HG02970 (cell line): ENCODE results near the gene NOL8.

Source experiments
- ATAC-seq: cut with Tn5 transposase; IDR thresholded peaks from one replicate; pipeline ENCODE4 v1.9.1; 2021; ENCODE audit warnings: mild to moderate bottlenecking, moderate library complexity, moderate number of reproducible peaks; ENCODE audit not compliant: unreplicated experiment, low FRiP score

NOL8 gene

GRCh38 chr9:92325269-92325990 lies at the start of gene NOL8, which contains the start of gene CENPP:
Gene NOL8, minus strand, starts transcription at chr9:92325350. Its CDS starts 1,189 bp downstream, at chr9:92324161.
Gene CENPP, plus strand, starts transcription at chr9:92325953.
- peak; percentile 88 for ATAC-seq

- no peak for ATAC-seq
Observed at GRCh38 chr9:92373167-92373566, 48.0 kb upstream of the NOL8 start.

GRCh38 chr9:92369075-92369474 lies 43.9 kb upstream of the NOL8 start:
- no peak for ATAC-seq

- no peak for ATAC-seq
Observed at GRCh38 chr9:92360083-92360482, 34.9 kb upstream of the NOL8 start.

- ATAC-seq = no peak
Observed at GRCh38 chr9:92359394-92359995, 34.3 kb upstream of the NOL8 start.

- ATAC-seq = no peak
Observed at GRCh38 chr9:92353051-92353450, 27.9 kb upstream of the NOL8 start.

- ATAC-seq = no peak
Observed at GRCh38 chr9:92350740-92351133, 25.6 kb upstream of the NOL8 start.

- ATAC-seq = no peak
Observed at GRCh38 chr9:92349771-92350739, 24.9 kb upstream of the NOL8 start.

- no peak for ATAC-seq
Observed at GRCh38 chr9:92345582-92345981, 20.4 kb upstream of the NOL8 start.

- no peak for ATAC-seq
Observed at GRCh38 chr9:92342825-92343488, 17.8 kb upstream of the NOL8 start.

GRCh38 chr9:92341578-92341977 lies 16.4 kb upstream of the NOL8 start:
- no peak for ATAC-seq

- ATAC-seq = no peak
Observed at GRCh38 chr9:92333282-92333634, 8.1 kb upstream of the NOL8 start.

- no peak for ATAC-seq
Observed at GRCh38 chr9:92332577-92333281, 7.6 kb upstream of the NOL8 start.

- ATAC-seq = no peak
Observed at GRCh38 chr9:92328225-92328624, 3.1 kb upstream of the NOL8 start.

GRCh38 chr9:92327283-92327850 lies 2.2 kb upstream of the NOL8 start:
- no peak for ATAC-seq

GRCh38 chr9:92325991-92326500 lies 896 bp upstream of the NOL8 start:
- ATAC-seq = no peak

- no peak for ATAC-seq
Observed at GRCh38 chr9:92324889-92325268, 271 bp downstream of the NOL8 start.

GRCh38 chr9:92324431-92324830 lies 719 bp downstream of the NOL8 start:
- ATAC-seq = no peak

GRCh38 chr9:92315456-92315855 lies 9.7 kb downstream of the NOL8 start:
- no peak for ATAC-seq

- no peak for ATAC-seq
Observed at GRCh38 chr9:92313624-92314012, 11.5 kb downstream of the NOL8 start.
